Caco-2 (cell line): ENCODE data around the gene PRDM15. TPM values are rescaled to one million over a fixed set of nuclear protein-coding genes. Genes with fewer than 3 reads are reported as not detected.

Experiments
- BruUV-seq: library from RNA; stranded (reverse); fragments of 400-500 nt; replicated peaks from 2 replicates; lab custom pipeline; 2021; lab: Mats Ljungman, UMichigan
- CTCF ChIA-PET: fragments of 300-600 bp; sonication (Branson Sonifier 250); formaldehyde crosslinking; loops from one replicate; lab custom pipeline; 2022; ENCODE audit warnings: antibody characterized with exemption; lab: Charles Lee
- POLR2A ChIA-PET: fragments of 300-600 bp; sonication (Branson Sonifier 250); formaldehyde crosslinking; loops from one replicate; lab custom pipeline; 2022; ENCODE audit warnings: antibody characterized with exemption; lab: Charles Lee
- DNase-seq, 2 experiments: peaks; one replicate each; pipeline versions ENCODE4 v3.0.0 to v3.0.0-alpha.2; 2020 to 2022
- H3K27me3 ChIP-seq: replicated peaks from 2 replicates; pipeline ENCODE4 v1.6.0; 2011; ENCODE audit warnings: low read length; ENCODE audit not compliant: control insufficient read depth, insufficient read depth
- H3K36me3 ChIP-seq: 2 replicates; pipeline ENCODE4 v1.5.1; 2011; ENCODE audit warnings: low read length; ENCODE audit not compliant: control insufficient read depth, insufficient read depth
- H3K4me1 ChIP-seq: fragments of 250-450 bp; sonication (Bioruptor Pico); 2 replicates; pipeline ENCODE4 v1.5.1; 2020; ENCODE audit warnings: mild to moderate bottlenecking
- H3K4me3 ChIP-seq: 2 replicates; pipeline ENCODE4 v1.5.1; 2011; ENCODE audit warnings: low read depth, mild to moderate bottlenecking, control low read depth, low read length
- H3K9me3 ChIP-seq: fragments of 250-450 bp; sonication (Bioruptor Pico); 2 replicates; pipeline ENCODE4 v1.5.1; 2020; ENCODE audit warnings: mild to moderate bottlenecking, moderate library complexity
- H3K27ac Mint-ChIP-seq: one replicate; pipeline ENCODE4 v1.8.0; 2022; ENCODE audit warnings: mixed read lengths; ENCODE audit not compliant: unreplicated experiment
- H3K27me3 Mint-ChIP-seq: one replicate; pipeline ENCODE4 v1.8.0; 2022; ENCODE audit warnings: mixed read lengths; ENCODE audit not compliant: insufficient read depth, unreplicated experiment
- H3K36me3 Mint-ChIP-seq: one replicate; pipeline ENCODE4 v1.8.0; 2022; ENCODE audit warnings: mild to moderate bottlenecking, mixed read lengths; ENCODE audit not compliant: insufficient read depth, unreplicated experiment
- H3K4me1 Mint-ChIP-seq: one replicate; pipeline ENCODE4 v1.8.0; 2022; ENCODE audit warnings: low read depth, mixed read lengths; ENCODE audit not compliant: unreplicated experiment
- H3K4me3 Mint-ChIP-seq: one replicate; pipeline ENCODE4 v1.8.0; 2022; ENCODE audit warnings: mild to moderate bottlenecking, moderate library complexity, mixed read lengths; ENCODE audit not compliant: unreplicated experiment
- H3K9me3 Mint-ChIP-seq: one replicate; pipeline ENCODE4 v1.8.0; 2022; ENCODE audit warnings: mixed read lengths; ENCODE audit not compliant: unreplicated experiment
- CTCF ChIP-seq, 2 experiments: fragments of 200-600 bp in 1 of 2; IDR thresholded peaks; 1 replicate in 1 of 2; 2 replicates in 1 of 2; pipeline versions ENCODE4 v1.5.1 to v1.8.0; 2011 to 2022; ENCODE audit warnings: antibody characterized with exemption in 1 of 2, control low read depth in 1 of 2, inconsistent platforms in 1 of 2, low read depth in 1 of 2, low read length in 1 of 2, mild to moderate bottlenecking in 1 of 2, moderate library complexity in 1 of 2; ENCODE audit not compliant: insufficient read depth in 1 of 2, severe bottlenecking in 1 of 2, unreplicated experiment in 1 of 2
- intact Hi-C: fragments of 100-400 bp; cut with micrococcal nuclease; formaldehyde crosslinking; loops from one replicate; pipeline ENCODE4 v1.10.0; 2022; ENCODE audit not compliant: unreplicated experiment
- total RNA-seq: library from RNA; stranded (reverse); gene quantifications from 2 replicates; pipeline ENCODE4 v1.2.3, GENCODE V29; 2022

PRDM15 gene
- total RNA-seq, 1 experiment from 2014 or later = 5.6 TPM

- H3K27ac Mint-ChIP-seq = no peak overlapping the region
Measured at GRCh38 chr21:41857771-41858300, 21.3 kb downstream of the PRDM15 start.

DNA sequence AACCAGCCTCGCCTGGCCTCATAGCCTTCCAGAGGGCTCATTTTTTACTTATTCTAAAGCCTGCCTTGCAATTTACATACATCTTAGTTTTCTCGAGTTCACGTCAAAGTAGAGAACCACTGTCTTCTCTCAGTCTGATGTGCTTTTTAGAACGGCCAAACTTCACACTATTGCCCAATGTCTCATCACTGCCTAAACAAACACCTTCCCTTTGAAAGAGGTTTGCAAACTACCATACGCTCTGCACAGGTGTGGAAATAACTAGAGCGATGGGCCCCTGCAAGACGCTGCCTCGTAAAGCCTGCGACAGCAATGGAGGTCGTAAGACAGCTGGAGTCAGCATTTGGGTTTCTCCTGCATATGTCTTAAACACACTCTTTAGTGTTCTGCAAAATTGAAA, 22.6 kb downstream of the PRDM15 start:
- no peaks in the 10 kb centered on the region for H3K36me3 Mint-ChIP-seq
- POLR2A ChIA-PET = no interaction called here

More at GRCh38 chr21:41857771-41858300, 21.3 kb downstream of the PRDM15 start:
- Mint-ChIP-seq H3K4me1 (no peaks in the 10 kb centered on the region), H3K27me3 (no peaks in the 10 kb centered on the region), H3K36me3 (no peaks in the 10 kb centered on the region), H3K9me3 (no peaks in the 10 kb centered on the region), H3K4me3 (no peak overlapping the region)
- no TSS peak for BruUV-seq
- no peak for TF ChIP-seq CTCF (IDR thresholded peaks at IDR 0.05; ENCODE audit: insufficient read depth in 1 of 2, low read depth in 1 of 2, low read length in 1 of 2, severe bottlenecking in 1 of 2, unreplicated experiment in 1 of 2)
- peaks cover 1% of the 10 kb centered on the region for H3K36me3 ChIP-seq
- no peaks in the 10 kb centered on the region for H3K27me3 ChIP-seq
- DNase-seq = no peak
- ChIA-PET POLR2A (no interaction called here), CTCF (no interaction called here)
- intact Hi-C loops = no loop called here
- no peaks in the 10 kb centered on the region for H3K9me3 ChIP-seq
- no peaks in the 10 kb centered on the region; the same call in 1 of the 2 replicates for H3K4me1 ChIP-seq
- no peak overlapping the region for H3K4me3 ChIP-seq

GRCh38 chr21:41854426-41854995, 24.6 kb downstream of the PRDM15 start:
- Histone ChIP-seq H3K4me1 (no peaks in the 10 kb centered on the region; the same call in 1 of the 2 replicates), H3K9me3 (no peaks in the 10 kb centered on the region), H3K27me3 (no peaks in the 10 kb centered on the region), H3K4me3 (no peak overlapping the region), H3K36me3 (peaks cover 1% of the 10 kb centered on the region)
- Mint-ChIP-seq H3K27ac (no peak overlapping the region), H3K36me3 (no peaks in the 10 kb centered on the region), H3K9me3 (no peaks in the 10 kb centered on the region), H3K4me1 (no peaks in the 10 kb centered on the region), H3K4me3 (no peak overlapping the region), H3K27me3 (no peaks in the 10 kb centered on the region)
- ChIA-PET CTCF (no interaction called here), POLR2A (no interaction called here)
- TF ChIP-seq CTCF (IDR thresholded peaks at IDR 0.05; ENCODE audit: insufficient read depth in 1 of 2, low read depth in 1 of 2, low read length in 1 of 2, severe bottlenecking in 1 of 2, unreplicated experiment in 1 of 2) = no peak
- intact Hi-C loops = no loop called here
- no peak for DNase-seq
- BruUV-seq = no TSS peak

More for the DNA sequence above, 22.6 kb downstream of the PRDM15 start:
- no peak for DNase-seq
- no TSS peak for BruUV-seq
- H3K4me3 ChIP-seq = no peak overlapping the region
- Mint-ChIP-seq H3K4me3 (no peak overlapping the region), H3K27me3 (no peaks in the 10 kb centered on the region), H3K9me3 (no peaks in the 10 kb centered on the region), H3K27ac (no peak overlapping the region), H3K4me1 (no peaks in the 10 kb centered on the region)
- CTCF ChIA-PET = no interaction called here
- intact Hi-C loops = no loop called here
- H3K27me3 ChIP-seq = no peaks in the 10 kb centered on the region
- no peaks in the 10 kb centered on the region; the same call in 1 of the 2 replicates for H3K4me1 ChIP-seq
- no peak for TF ChIP-seq CTCF (IDR thresholded peaks at IDR 0.05; ENCODE audit: insufficient read depth in 1 of 2, low read depth in 1 of 2, low read length in 1 of 2, severe bottlenecking in 1 of 2, unreplicated experiment in 1 of 2)
- no peaks in the 10 kb centered on the region for H3K9me3 ChIP-seq
- H3K36me3 ChIP-seq = peaks cover 1% of the 10 kb centered on the region
